ENCODE measurements around the gene EBF3. TPM values are rescaled to one million over a fixed set of nuclear protein-coding genes. Genes with fewer than 3 reads are reported as not detected.
A peak's percentile ranks its signal among the peaks of the same experiment; 100 is the strongest.

The EBF3 gene
- total and polyA plus RNA-seq, 11 donors: 3.6 to 8.8 (median 5.4) TPM

- no peak overlapping the region for H3K4me3 ChIP-seq
- ATAC-seq: no peak
Measured at GRCh38 chr10:129912986-129913695, 50.9 kb downstream of the EBF3 start.

DNA sequence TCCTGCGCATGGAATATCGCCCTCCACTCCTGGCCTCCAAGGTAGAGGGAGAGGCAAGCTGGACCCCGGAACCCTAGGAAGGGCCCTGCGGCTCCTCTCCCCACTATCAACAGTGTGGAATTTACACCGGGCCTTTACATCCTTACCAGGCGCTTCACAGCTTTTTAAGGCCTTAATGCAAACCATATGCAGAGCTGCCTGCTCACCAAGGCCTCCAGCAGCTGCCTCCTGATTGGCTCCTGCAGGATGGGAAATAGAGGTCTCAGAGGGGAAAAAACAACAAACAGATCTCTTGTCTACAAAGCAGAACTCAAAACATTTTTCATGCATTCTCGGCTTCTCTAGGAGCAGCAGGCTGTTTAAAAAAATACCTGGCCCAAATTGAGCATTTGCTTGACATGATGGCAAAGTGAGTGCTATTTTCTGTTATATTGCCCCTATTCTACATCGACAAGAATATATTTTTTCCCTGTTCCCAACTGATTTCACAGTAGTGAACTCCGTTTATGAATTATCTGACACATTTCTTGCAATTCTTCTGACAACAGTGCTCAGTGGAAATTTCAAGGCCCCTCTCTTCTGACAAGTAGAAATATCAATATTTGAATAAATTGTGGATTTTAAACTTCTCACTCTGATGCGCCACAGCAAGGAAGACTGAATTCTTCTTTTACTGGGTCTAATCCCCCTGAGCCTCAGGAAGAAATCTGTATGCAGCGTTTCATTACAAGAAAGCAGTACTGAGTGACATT, 51.7 kb downstream of the EBF3 start:
- H3K4me3 ChIP-seq: no peak overlapping the region
- 67 to 76% (median 73%) methylated on average over 11 of the region's 11 CpGs for WGBS, 4 donors
- H3K27me3 ChIP-seq: no peaks in the 10 kb centered on the region
- TF ChIP-seq, protein P1, sequence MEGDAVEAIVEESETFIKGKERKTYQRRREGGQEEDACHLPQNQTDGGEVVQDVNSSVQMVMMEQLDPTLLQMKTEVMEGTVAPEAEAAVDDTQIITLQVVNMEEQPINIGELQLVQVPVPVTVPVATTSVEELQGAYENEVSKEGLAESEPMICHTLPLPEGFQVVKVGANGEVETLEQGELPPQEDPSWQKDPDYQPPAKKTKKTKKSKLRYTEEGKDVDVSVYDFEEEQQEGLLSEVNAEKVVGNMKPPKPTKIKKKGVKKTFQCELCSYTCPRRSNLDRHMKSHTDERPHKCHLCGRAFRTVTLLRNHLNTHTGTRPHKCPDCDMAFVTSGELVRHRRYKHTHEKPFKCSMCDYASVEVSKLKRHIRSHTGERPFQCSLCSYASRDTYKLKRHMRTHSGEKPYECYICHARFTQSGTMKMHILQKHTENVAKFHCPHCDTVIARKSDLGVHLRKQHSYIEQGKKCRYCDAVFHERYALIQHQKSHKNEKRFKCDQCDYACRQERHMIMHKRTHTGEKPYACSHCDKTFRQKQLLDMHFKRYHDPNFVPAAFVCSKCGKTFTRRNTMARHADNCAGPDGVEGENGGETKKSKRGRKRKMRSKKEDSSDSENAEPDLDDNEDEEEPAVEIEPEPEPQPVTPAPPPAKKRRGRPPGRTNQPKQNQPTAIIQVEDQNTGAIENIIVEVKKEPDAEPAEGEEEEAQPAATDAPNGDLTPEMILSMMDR (IDR thresholded peaks at IDR 0.05): no peak
- TF ChIP-seq POLR2A (IDR thresholded peaks at IDR 0.05): no peak
- intact Hi-C loops (cut with DNase I): no loop called here
- no peak overlapping the region for H3K27ac ChIP-seq
- H3K4me1 ChIP-seq: peaks cover 0 to 46% (median 5%) of the 10 kb centered on the region in 12 donors
- DNase-seq (peak in 1 of 5 donors; percentile 3), ATAC-seq (no peak)
- H3K36me3 ChIP-seq: no peaks in the 10 kb centered on the region
- no peaks in the 10 kb centered on the region for H3K9me3 ChIP-seq

More at GRCh38 chr10:129912986-129913695, 50.9 kb downstream of the EBF3 start:
- Histone ChIP-seq H3K9me3 (no peaks in the 10 kb centered on the region), H3K36me3 (no peaks in the 10 kb centered on the region), H3K27me3 (no peaks in the 10 kb centered on the region), H3K27ac (no peak overlapping the region), H3K4me1 (peaks cover 0 to 46% (median 5%) of the 10 kb centered on the region in 12 donors)
- 65 to 79% (median 69%) methylated on average over 15 of the region's 15 CpGs for WGBS, 4 donors
- DNase-seq: no peak
- TF ChIP-seq, protein P1 (IDR thresholded peaks at IDR 0.05): no peak
- TF ChIP-seq POLR2A (IDR thresholded peaks at IDR 0.05): no peak
- intact Hi-C loops (cut with DNase I): no loop called here

DNA sequence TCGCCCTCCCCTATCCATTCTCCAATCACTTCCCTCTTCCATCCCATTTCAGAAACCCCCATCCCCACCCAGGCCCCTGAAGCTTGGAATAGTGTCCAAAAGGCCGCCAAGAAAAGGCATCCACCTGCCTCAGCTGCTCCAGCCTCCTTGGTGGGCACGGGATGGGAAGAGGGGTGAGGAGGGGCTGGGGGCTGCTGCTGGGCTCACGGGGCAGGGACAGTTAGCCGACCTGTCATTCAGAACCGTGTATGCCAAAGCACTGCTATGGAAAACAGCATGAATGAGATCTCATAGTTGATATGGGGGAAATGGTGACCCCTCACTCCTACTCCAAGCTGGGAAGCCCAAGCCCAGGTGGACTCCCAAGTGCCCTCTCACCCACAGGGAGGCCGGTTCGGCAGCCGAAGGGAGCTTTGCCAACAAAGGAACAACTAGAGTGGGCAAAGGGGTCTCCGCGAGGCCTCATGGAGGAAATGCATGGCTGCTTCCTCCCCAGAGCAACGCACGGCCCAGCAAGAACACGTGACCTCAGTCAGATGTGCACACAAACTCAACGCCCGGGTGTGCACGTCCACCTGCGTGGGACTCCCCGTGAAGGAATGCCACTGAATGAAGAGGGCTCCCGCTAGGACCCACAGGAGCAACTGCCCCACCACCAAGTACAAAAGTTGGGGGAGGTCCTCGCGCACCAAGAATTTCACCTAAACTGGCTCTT, 52.5 kb downstream of the EBF3 start:
- WGBS, 4 donors: 85 to 92% (median 85%) methylated on average over 20 to 22 of the region's 22 CpGs
- Histone ChIP-seq H3K4me3 (no peak overlapping the region), H3K9me3 (no peaks in the 10 kb centered on the region), H3K27me3 (no peaks in the 10 kb centered on the region), H3K4me1 (peaks cover 0 to 41% (median 5%) of the 10 kb centered on the region in 12 donors), H3K27ac (no peak overlapping the region), H3K36me3 (no peaks in the 10 kb centered on the region)
- TF ChIP-seq, protein P1 (IDR thresholded peaks at IDR 0.05): no peak
- TF ChIP-seq POLR2A (IDR thresholded peaks at IDR 0.05): no peak
- intact Hi-C loops (cut with DNase I): no loop called here
- peak in 2 of 5 donors; percentile 10 to 61 for DNase-seq
- no peak for ATAC-seq

- intact Hi-C loops (cut with DNase I): no loop called here
- TF ChIP-seq, protein P1 (IDR thresholded peaks at IDR 0.05): no peak
- TF ChIP-seq POLR2A (IDR thresholded peaks at IDR 0.05): no peak
- H3K9me3 ChIP-seq: no peaks in the 10 kb centered on the region
- H3K27me3 ChIP-seq: no peaks in the 10 kb centered on the region
- H3K27ac ChIP-seq: no peak overlapping the region
- WGBS, 4 donors: 82 to 92% (median 91%) methylated on average over 5 to 10 of the region's 10 CpGs
- DNase-seq (peak in 1 of 5 donors; percentile 9), ATAC-seq (no peak)
- no peaks in the 10 kb centered on the region for H3K36me3 ChIP-seq
- no peak overlapping the region for H3K4me3 ChIP-seq
- peaks cover 0 to 33% (median 5%) of the 10 kb centered on the region in 12 donors for H3K4me1 ChIP-seq
Measured at GRCh38 chr10:129910861-129911260, 53.2 kb downstream of the EBF3 start.
